ENCODE results near the gene HSPG2.
A peak's percentile ranks its signal among the peaks of the same experiment; 100 is the strongest.
"Not testable (repeated sequence)": the region's sequence is repeated elsewhere in the genome, so short reads cannot be mapped to it uniquely, and the experiment has no call there.

HSPG2 gene

DNA sequence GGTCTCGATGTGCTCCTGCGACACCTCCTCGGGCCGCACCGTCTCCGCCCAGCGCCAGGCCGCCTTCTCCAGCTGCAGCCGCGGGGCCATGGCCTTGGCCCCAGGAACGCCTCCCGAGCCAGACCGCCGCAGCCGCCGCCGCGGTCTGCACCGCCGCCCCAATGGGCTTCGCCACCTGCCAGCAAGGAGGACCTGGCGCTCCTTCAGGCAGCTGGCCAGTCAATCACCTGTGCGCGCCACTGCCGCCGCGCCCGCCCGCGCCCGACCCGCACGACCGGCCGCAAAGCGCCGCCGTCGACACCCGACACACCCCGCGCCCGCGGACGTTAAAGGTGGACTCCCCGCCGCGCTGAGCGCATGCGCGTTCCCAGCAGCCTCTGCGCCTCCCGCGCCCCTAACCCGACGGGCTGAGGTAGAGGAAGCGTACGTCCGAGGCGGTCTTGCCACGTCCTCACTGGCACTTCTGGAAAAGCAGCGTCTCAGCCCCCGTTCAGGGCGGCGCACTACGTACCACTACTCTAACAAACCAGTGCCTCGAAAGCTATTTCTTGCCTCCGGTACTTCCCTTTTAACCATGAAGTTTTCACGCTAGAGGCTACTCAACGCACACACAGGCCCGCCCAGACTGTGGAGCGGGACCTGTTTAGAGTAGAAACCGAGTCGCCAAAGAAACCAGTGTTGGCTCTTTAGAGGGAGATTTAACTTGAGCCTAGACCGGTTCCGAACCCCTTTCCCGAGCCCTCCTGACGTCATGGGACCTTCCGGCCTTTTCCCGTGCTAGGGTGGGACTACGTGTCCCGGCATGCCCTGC is 154.0 kb downstream of the HSPG2 start, which contains the start of gene USP48:
USP48 (minus strand) TSS at position 282 of the 811 bp plus-strand sequence; CDS start at position 90, 192 bp downstream.
- peak; percentile 95 for DNase-seq

DNA sequence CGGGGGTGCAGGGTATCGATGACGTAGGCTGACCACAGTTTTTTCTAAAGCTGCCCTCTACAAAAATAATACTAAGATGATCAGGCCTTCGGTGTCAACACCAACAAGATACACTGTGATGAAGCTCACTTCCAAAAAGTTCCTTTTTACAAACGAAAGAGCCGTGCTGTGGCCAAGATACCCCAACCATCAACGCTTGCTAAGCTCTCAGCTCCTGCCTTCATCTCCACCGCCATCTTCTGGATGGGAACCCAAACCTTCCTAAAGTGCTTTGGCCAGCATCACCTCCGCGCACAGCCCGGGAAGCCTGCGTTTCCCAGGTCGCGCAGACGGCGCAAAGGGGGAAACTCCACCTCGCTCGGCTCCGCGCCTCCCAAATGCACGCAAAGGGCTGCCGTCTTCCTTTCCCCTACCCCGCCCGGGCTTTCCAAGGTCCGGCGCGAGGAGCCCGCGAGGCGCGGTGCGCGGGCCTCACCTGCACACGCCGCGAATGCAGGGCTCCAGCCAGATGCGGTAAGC is 154.7 kb downstream of the HSPG2 start:
- DNase-seq, result peak; percentile 54

DNA sequence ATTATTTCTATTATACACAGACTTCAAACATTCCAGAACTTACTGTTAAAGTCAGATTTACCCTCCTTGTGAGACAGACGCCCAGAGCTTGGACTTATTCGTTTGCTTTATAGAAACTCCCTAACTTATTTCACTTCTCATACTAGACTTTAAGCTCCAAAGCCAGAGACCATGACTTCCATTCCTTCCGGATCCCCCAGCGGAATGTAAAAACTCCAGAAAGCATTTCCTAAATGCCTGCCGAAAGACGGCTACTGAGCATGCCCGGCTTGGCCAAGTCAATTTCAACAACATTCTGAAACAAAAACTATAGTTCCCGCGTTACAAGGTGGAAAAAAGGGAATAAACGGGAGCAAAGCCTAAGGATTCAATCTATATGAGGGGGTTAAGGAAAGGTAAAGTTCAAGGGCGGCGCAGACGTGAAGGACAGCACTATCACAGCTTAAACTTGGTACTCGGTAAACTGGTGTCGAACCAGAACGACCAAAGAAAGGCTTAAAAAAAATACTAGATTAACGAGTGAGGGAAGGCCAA is 155.2 kb downstream of the HSPG2 start:
- no peak for DNase-seq

DNA sequence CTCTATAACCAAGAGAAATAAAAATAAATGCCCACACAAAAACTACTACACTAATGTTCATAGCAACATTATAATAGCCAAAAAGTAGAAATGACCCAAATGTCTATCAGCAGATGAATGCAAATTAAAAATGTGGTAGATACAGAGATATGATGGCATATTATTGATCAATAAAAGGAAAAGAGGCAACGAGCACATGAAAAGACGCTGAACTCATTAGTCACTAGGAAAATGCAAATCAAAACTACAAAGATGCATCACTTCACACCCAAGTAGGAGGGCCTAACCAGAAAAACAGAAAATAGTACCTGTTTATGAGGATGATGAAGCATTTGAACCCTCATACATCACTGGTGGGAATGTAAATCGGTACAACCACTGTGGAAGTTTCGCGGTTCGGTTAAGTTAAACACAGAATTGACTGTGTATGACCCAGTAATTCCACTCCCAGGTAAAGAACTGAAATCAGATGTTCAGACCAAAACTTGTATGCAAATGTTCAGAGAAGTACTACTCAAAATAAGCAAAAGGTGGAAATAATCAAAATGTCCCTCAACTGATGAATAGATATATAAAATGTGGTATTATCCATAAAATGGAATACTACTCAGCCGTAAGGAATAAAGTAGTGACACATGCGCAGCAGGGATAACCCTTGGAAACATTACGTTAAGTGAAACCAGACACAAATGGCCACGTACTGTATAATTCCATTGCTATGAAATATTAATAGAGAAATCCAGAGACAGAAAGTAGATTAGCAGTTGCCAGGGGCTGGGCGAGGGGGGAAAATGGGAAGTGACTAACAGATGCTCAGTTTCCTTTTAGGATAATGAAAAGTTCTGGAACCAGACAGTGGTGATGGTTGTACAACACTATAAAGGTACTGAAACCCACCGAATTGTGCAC is 157.2 kb downstream of the HSPG2 start:
- no peak for DNase-seq

DNA sequence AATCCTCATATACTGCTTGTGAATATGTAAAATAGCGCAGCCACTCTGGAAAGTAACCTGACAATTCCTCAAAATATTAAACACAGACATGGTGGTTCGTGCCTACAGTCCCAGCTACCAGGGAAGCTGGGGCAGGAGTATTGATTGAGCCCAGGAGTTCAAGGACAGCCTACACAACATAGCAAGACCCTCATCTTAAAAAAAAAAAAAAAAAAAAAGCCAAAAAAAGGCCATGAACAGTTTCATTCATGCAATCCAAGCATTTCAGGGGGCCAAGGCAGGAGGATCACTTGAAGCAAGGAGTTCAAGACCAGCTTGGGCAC is 158.7 kb downstream of the HSPG2 start:
- no peak for DNase-seq

DNA sequence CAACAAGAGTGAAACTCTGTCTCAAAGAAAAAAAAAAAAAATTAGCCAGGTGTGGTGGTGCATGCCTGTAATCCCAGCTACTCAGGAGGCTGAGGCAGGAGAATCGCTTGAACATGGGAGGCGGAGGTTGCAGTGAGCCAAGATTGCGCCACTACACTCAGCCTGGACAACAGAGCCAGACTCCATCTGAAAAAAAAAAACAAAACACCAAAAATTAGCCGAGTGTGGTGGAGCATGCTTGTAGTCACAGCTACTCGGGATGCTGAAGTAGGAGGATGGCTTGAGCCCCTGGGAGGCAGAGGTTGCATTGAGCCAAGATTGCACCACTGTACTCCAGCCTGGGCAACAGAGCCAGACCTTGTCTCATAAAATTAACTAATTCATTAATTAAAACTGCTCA is 160.2 kb downstream of the HSPG2 start:
- not testable (repeated sequence) for DNase-seq

DNA sequence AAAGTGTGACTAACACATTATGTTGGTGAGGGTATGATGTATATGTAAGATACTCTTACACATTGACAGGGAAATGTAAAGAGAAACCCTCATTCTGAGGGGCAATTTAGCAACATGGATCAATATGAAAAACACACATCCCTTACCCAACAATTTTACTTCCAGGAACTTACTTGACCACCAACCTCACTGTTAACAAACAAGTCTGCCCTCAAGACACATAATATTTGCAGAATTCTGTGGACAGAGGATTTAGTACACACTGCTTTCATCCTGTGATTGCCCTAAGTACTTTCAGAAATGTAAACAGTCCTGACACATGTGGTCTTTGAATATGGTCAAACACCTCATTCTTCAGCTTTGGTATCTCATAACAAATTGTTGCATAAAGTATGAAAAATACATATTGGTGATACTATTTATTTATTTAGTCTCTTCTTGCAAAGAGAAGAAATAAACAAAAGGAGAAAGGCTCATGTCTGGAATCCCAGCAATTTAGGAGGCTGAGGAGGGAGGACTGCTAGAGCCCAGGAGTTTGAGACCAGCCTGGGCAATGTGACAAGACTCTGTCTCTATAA is 161.0 kb downstream of the HSPG2 start:
- no peak for DNase-seq

DNA sequence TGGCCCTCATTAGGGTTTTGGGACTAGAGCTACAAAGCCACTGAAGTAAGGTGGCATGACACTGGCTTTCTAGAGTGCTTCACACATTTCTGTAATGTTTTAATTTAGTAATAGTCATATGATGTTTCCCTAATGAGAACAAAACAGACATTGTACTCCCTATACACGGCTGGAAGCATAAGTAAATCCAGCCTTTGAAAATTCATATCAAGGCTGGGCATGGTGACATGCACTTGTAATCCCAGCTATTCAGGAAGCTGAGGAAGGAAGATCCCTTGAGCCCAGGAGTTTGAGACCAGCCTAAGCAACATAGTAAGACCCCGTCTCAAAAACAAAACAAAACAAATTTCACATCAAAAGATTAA is 161.6 kb downstream of the HSPG2 start:
- no peak for DNase-seq

DNA sequence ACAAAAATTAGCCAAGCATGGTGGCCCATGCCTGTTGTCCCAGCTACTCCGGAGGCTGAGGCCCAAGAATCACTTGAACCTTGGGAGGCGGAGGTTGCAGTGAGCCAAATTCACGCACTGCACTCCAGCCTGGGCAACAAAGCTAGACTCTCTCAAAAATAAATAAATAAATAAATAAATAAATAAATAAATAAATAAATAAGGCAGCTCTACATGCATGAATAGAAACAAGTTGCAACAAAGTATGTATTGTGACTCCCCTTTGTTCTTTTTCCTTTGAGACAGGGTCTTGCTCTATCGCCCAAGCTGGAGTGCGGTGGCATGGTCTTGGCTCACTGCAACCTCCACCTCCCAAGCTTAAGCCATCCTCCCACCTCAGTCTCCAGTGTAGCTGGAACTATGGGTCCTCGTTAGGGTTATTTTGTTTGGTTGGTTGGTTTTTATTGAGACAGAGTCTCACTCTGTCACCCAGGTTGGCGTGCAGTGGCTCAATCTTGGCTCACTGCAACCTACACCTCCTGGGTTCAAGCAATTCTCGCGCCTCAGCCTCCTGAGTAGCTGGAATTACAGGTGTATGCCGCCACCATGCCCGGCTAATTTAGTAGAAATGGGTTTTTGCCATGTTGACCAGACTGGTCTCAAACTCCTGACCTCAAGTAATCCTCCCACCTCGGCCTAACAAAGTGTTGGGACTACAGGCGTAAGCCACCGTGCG is 162.1 kb downstream of the HSPG2 start:
- no peak for DNase-seq

DNA sequence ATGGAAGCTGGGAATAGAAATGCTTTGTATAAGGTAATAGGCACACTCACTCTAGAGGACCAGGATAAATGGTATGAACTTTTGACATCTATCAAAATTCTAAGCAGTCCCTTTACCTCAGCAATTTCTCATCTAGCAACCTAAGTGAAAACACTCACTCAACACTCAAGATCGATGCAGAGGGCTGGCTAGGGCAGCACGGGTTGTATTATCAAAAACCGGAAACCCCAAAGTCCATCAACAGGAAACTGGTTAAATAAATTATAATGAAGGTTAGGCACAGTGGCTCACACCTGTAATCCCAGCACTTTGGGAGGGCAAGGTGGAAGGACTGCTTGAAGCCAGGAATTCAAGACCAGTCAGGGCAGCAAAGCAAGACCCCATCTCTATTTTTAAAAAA is 163.5 kb downstream of the HSPG2 start:
- DNase-seq, result no peak
